GM23338 (cell line): ENCODE measurements around the gene MYL5. TPM values are rescaled to one million over a fixed set of nuclear protein-coding genes. Genes with fewer than 3 reads are reported as not detected.

Experiments
- ATAC-seq: fragments of 200-7000 bp; cut with Tn5 transposase; 3 replicates; pipeline ENCODE4 v1.9.1; 2020
- DNase-seq: peaks from one replicate; pipeline ENCODE4 v3.0.0-alpha.2; 2015; ENCODE audit warnings: low spot score
- H2AFZ ChIP-seq: fragments of 200-600 bp; sonication (generic); 2 replicates; pipeline ENCODE4 v1.8.0; 2016; ENCODE audit warnings: antibody characterized with exemption, mild to moderate bottlenecking, moderate library complexity
- H3F3A ChIP-seq: fragments of 200-600 bp; sonication (generic); replicated peaks from 2 replicates; pipeline ENCODE4 v1.8.0; 2017; ENCODE audit warnings: antibody characterized with exemption, mixed run types, low read depth
- H3K27ac ChIP-seq: fragments of 200-600 bp; sonication (generic); 2 replicates; pipeline ENCODE4 v1.6.1; 2016; ENCODE audit warnings: low read depth
- H3K27me3 ChIP-seq: fragments of 200-600 bp; sonication (generic); 2 replicates; pipeline ENCODE4 v1.8.0; 2016; ENCODE audit warnings: mild to moderate bottlenecking, mixed run types, moderate library complexity; ENCODE audit not compliant: insufficient read depth
- H3K36me3 ChIP-seq: fragments of 200-600 bp; sonication (generic); 2 replicates; pipeline ENCODE4 v1.8.0; 2016; ENCODE audit warnings: mild to moderate bottlenecking; ENCODE audit not compliant: insufficient read depth
- H3K4me1 ChIP-seq: fragments of 200-600 bp; sonication (generic); 2 replicates; pipeline ENCODE4 v1.8.0; 2016; ENCODE audit warnings: mild to moderate bottlenecking, moderate library complexity; ENCODE audit not compliant: insufficient read depth
- H3K4me2 ChIP-seq: fragments of 200-600 bp; sonication (generic); 2 replicates; pipeline ENCODE4 v1.7.1; 2017; ENCODE audit warnings: mixed run types
- H3K4me3 ChIP-seq: fragments of 200-600 bp; sonication (generic); 2 replicates; pipeline ENCODE4 v1.6.1; 2016; ENCODE audit warnings: mixed run types
- H3K79me2 ChIP-seq: fragments of 200-600 bp; sonication (generic); replicated peaks from 2 replicates; pipeline ENCODE4 v1.8.0; 2017; ENCODE audit warnings: mild to moderate bottlenecking; ENCODE audit not compliant: insufficient read depth
- H3K9me2 ChIP-seq: fragments of 200-600 bp; sonication (generic); 2 replicates; pipeline ENCODE4 v1.8.0; 2017; ENCODE audit not compliant: insufficient read depth
- H4K20me1 ChIP-seq: fragments of 200-600 bp; sonication (generic); replicated peaks from 2 replicates; pipeline ENCODE4 v1.8.0; 2017; ENCODE audit warnings: mild to moderate bottlenecking; ENCODE audit not compliant: insufficient read depth
- H3K27ac Mint-ChIP-seq: 2 replicates; pipeline ENCODE4 v1.8.0; 2020; ENCODE audit warnings: inconsistent platforms, mild to moderate bottlenecking, moderate library complexity, mixed read lengths
- H3K27me3 Mint-ChIP-seq: 3 replicates; pipeline ENCODE4 v1.8.0; 2022; ENCODE audit warnings: low read depth, mild to moderate bottlenecking, moderate library complexity, mixed read lengths, inconsistent platforms; ENCODE audit not compliant: insufficient read depth, poor library complexity
- H3K36me3 Mint-ChIP-seq: 3 replicates; pipeline ENCODE4 v1.8.0; 2021; ENCODE audit warnings: low read depth, mild to moderate bottlenecking, inconsistent platforms, moderate library complexity, mixed read lengths
- H3K4me1 Mint-ChIP-seq: 3 replicates; pipeline ENCODE4 v1.8.0; 2020; ENCODE audit warnings: mild to moderate bottlenecking, inconsistent platforms, mixed read lengths
- H3K4me3 Mint-ChIP-seq: 3 replicates; pipeline ENCODE4 v1.8.0; 2021; ENCODE audit warnings: moderate library complexity, mild to moderate bottlenecking, inconsistent platforms, mixed read lengths
- H3K9me3 Mint-ChIP-seq: 3 replicates; pipeline ENCODE4 v1.8.0; 2020; ENCODE audit warnings: moderate library complexity, mild to moderate bottlenecking, inconsistent platforms, mixed read lengths
- EZH2 ChIP-seq: fragments of 200-600 bp; sonication (generic); IDR thresholded peaks from one replicate; pipeline ENCODE4 v1.8.0; 2017; ENCODE audit warnings: antibody characterized with exemption, mild to moderate bottlenecking, low read depth; ENCODE audit not compliant: unreplicated experiment
- NANOG ChIP-seq: IDR thresholded peaks from 2 replicates; pipeline ENCODE4 v1.6.1; 2016; ENCODE audit warnings: antibody characterized with exemption, borderline replicate concordance
- STAT1 ChIP-seq: IDR thresholded peaks from one replicate; pipeline ENCODE4 v1.6.1; 2016; ENCODE audit warnings: antibody characterized with exemption; ENCODE audit not compliant: unreplicated experiment
- polyA plus RNA-seq: library from polyadenylated mRNA; unstranded; fragments of >200 nt; fragmentation: Nextera tagmentation; extraction: Ambion mirVana; gene quantifications from 2 replicates; pipeline ENCODE4 v1.2.1, GENCODE V29; 2016
- total RNA-seq: library from RNA; depleted of rRNA; stranded (reverse); fragments of >200 nt; shearing (Covaris generic); gene quantifications from 2 replicates; pipeline ENCODE4 v1.2.3, GENCODE V29; 2014
- TF ChIP-seq, protein P1 (sequence below): IDR thresholded peaks from 2 replicates; pipeline ENCODE4 v1.6.1; 2016; ENCODE audit warnings: antibody characterized with exemption
- TF ChIP-seq, protein P2 (sequence below): fragments of 250-450 bp; sonication (Bioruptor Pico); IDR thresholded peaks from 2 replicates; pipeline ENCODE4 v1.5.0; 2020; ENCODE audit warnings: mild to moderate bottlenecking, moderate library complexity

Gene MYL5
- total and polyA plus RNA-seq, 2 experiments from 2014 or later = 3.0 to 4.4 TPM

DNA sequence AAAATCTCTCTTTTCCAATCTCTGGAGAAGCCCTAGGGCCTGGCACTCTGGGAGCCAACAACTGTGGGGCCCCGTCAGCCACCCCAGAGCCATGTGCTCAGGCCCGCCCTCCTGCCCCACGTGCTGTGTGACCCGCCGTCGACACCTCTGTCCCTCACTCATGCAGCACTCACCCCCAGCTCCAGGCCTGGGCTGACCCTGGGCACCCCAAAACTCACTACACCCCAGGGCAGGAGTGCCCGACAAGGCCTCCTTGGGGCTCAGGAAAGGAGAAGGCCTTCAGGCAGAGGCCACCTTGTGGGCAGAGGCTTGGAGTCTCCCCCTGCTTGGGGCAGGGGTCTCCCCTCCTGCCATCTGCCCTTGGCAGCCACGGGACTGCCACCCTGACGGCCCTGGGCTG lies 5.7 kb downstream of the MYL5 start (continued):
- TF ChIP-seq, protein P1, sequence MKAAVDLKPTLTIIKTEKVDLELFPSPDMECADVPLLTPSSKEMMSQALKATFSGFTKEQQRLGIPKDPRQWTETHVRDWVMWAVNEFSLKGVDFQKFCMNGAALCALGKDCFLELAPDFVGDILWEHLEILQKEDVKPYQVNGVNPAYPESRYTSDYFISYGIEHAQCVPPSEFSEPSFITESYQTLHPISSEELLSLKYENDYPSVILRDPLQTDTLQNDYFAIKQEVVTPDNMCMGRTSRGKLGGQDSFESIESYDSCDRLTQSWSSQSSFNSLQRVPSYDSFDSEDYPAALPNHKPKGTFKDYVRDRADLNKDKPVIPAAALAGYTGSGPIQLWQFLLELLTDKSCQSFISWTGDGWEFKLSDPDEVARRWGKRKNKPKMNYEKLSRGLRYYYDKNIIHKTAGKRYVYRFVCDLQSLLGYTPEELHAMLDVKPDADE = no peak
- no peak for TF ChIP-seq EZH2
- TF ChIP-seq STAT1 = no peak

DNA sequence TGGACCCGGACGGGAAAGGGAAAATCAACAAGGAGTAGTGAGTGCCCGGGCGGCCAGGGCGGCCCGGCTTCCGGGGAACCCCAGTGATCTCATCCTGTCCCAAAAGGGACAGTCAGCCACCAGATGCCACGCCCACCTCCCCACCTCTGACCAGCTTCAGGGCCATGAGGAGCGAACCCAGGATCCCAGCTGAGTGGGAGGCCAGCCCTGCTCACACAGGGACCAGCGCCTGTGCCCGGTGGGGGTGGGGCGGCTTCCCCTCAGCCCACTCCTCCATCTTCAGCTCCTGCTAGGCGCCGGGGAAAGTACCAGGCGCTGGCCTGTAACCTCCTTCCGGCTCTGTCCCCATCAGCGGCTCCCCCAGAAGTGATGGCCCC lies 6.2 kb downstream of the MYL5 start:
- Mint-ChIP-seq H3K4me1 (peaks cover 8% of the 10 kb centered on the region), H3K4me3 (peak overlapping the region; percentile 68), H3K9me3 (peaks cover 3% of the 10 kb centered on the region; the same call in 2 of the 3 replicates), H3K27ac (no peak overlapping the region), H3K27me3 (peaks cover 18% of the 10 kb centered on the region), H3K36me3 (no peaks in the 10 kb centered on the region; the same call in 2 of the 3 replicates)
- no peak overlapping the region for H3K27ac ChIP-seq
- H3F3A ChIP-seq = peaks cover 14% of the 10 kb centered on the region
- peak overlapping the region; percentile 70 for H3K4me3 ChIP-seq
- H4K20me1 ChIP-seq = no peaks in the 10 kb centered on the region
- no peaks in the 10 kb centered on the region for H3K27me3 ChIP-seq
- peak; percentile 64 for DNase-seq
- H3K79me2 ChIP-seq = no peaks in the 10 kb centered on the region
- ATAC-seq = peak; percentile 7
- peak overlapping the region; percentile 80; the same call in 1 of the 2 replicates for H2AFZ ChIP-seq
- no peaks in the 10 kb centered on the region for H3K9me2 ChIP-seq
- no peak for TF ChIP-seq NANOG
- TF ChIP-seq, protein P2, sequence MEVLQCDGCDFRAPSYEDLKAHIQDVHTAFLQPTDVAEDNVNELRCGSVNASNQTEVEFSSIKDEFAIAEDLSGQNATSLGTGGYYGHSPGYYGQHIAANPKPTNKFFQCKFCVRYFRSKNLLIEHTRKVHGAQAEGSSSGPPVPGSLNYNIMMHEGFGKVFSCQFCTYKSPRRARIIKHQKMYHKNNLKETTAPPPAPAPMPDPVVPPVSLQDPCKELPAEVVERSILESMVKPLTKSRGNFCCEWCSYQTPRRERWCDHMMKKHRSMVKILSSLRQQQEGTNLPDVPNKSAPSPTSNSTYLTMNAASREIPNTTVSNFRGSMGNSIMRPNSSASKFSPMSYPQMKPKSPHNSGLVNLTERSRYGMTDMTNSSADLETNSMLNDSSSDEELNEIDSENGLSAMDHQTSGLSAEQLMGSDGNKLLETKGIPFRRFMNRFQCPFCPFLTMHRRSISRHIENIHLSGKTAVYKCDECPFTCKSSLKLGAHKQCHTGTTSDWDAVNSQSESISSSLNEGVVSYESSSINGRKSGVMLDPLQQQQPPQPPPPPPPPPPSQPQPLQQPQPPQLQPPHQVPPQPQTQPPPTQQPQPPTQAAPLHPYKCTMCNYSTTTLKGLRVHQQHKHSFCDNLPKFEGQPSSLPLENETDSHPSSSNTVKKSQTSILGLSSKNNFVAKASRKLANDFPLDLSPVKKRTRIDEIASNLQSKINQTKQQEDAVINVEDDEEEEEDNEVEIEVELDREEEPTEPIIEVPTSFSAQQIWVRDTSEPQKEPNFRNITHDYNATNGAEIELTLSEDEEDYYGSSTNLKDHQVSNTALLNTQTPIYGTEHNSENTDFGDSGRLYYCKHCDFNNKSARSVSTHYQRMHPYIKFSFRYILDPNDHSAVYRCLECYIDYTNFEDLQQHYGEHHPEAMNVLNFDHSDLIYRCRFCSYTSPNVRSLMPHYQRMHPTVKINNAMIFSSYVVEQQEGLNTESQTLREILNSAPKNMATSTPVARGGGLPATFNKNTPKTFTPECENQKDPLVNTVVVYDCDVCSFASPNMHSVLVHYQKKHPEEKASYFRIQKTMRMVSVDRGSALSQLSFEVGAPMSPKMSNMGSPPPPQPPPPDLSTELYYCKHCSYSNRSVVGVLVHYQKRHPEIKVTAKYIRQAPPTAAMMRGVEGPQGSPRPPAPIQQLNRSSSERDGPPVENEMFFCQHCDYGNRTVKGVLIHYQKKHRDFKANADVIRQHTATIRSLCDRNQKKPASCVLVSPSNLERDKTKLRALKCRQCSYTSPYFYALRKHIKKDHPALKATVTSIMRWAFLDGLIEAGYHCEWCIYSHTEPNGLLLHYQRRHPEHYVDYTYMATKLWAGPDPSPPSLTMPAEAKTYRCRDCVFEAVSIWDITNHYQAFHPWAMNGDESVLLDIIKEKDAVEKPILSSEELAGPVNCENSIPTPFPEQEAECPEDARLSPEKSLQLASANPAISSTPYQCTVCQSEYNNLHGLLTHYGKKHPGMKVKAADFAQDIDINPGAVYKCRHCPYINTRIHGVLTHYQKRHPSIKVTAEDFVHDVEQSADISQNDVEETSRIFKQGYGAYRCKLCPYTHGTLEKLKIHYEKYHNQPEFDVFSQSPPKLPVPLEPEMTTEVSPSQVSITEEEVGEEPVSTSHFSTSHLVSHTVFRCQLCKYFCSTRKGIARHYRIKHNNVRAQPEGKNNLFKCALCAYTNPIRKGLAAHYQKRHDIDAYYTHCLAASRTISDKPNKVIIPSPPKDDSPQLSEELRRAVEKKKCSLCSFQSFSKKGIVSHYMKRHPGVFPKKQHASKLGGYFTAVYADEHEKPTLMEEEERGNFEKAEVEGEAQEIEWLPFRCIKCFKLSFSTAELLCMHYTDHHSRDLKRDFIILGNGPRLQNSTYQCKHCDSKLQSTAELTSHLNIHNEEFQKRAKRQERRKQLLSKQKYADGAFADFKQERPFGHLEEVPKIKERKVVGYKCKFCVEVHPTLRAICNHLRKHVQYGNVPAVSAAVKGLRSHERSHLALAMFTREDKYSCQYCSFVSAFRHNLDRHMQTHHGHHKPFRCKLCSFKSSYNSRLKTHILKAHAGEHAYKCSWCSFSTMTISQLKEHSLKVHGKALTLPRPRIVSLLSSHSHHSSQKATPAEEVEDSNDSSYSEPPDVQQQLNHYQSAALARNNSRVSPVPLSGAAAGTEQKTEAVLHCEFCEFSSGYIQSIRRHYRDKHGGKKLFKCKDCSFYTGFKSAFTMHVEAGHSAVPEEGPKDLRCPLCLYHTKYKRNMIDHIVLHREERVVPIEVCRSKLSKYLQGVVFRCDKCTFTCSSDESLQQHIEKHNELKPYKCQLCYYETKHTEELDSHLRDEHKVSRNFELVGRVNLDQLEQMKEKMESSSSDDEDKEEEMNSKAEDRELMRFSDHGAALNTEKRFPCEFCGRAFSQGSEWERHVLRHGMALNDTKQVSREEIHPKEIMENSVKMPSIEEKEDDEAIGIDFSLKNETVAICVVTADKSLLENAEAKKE (CRISPR knock-in tag) = no peak
- no peaks in the 10 kb centered on the region for H3K36me3 ChIP-seq
- no peaks in the 10 kb centered on the region for H3K4me1 ChIP-seq
- H3K4me2 ChIP-seq = peak overlapping the region; percentile 88
